Loucy (cell line): Measurements from ENCODE around the gene RAPGEF1.

ENCODE experiments used
- H2AFZ ChIP-seq: fragments of 200-600 bp; sonication (generic); 2 replicates; pipeline ENCODE4 v1.6.0; 2016; ENCODE audit warnings: antibody characterized with exemption, mild to moderate bottlenecking, low read length, moderate library complexity
- H3F3A ChIP-seq: fragments of 200-600 bp; 2 replicates; pipeline ENCODE4 v1.6.0; 2016; ENCODE audit warnings: antibody characterized with exemption, low read depth, mild to moderate bottlenecking
- H3K27me3 ChIP-seq: fragments of 200-600 bp; sonication (generic); 2 replicates; pipeline ENCODE4 v1.6.1; 2014; ENCODE audit warnings: low read length, mild to moderate bottlenecking; ENCODE audit not compliant: insufficient read depth, poor library complexity, severe bottlenecking
- H3K36me3 ChIP-seq: fragments of 200-600 bp; sonication (generic); 2 replicates; pipeline ENCODE4 v1.6.1; 2016; ENCODE audit warnings: low read length; ENCODE audit not compliant: insufficient read depth
- H3K4me1 ChIP-seq: fragments of 200-600 bp; sonication (generic); 2 replicates; pipeline ENCODE4 v1.5.1; 2014; ENCODE audit warnings: low read length, mild to moderate bottlenecking; ENCODE audit not compliant: insufficient read depth, poor library complexity, severe bottlenecking
- H3K4me2 ChIP-seq: fragments of 200-600 bp; sonication (generic); 2 replicates; pipeline ENCODE4 v1.6.0; 2014; ENCODE audit warnings: antibody characterized with exemption, low read length, low read depth, mild to moderate bottlenecking; ENCODE audit not compliant: poor library complexity, severe bottlenecking
- H3K4me3 ChIP-seq: fragments of 200-600 bp; sonication (generic); 2 replicates; pipeline ENCODE4 v1.5.1; 2014; ENCODE audit warnings: low read length, mild to moderate bottlenecking, mixed read lengths; ENCODE audit not compliant: poor library complexity, severe bottlenecking
- H3K79me2 ChIP-seq: fragments of 200-600 bp; sonication (generic); 2 replicates; pipeline ENCODE4 v1.6.1; 2014; ENCODE audit warnings: low read length; ENCODE audit not compliant: insufficient read depth
- H3K9ac ChIP-seq: fragments of 200-600 bp; sonication (generic); 2 replicates; pipeline ENCODE4 v1.6.0; 2014; ENCODE audit warnings: mild to moderate bottlenecking, low read depth, low read length, moderate library complexity; ENCODE audit not compliant: poor library complexity, severe bottlenecking
- H3K9me2 ChIP-seq: fragments of 200-600 bp; sonication (generic); replicated peaks from 2 replicates; pipeline ENCODE4 v1.6.1; 2016; ENCODE audit warnings: low read depth, low read length, mixed read lengths
- H3K9me3 ChIP-seq: fragments of 200-600 bp; sonication (generic); 2 replicates; pipeline ENCODE4 v1.6.1; 2014; ENCODE audit warnings: mild to moderate bottlenecking, antibody characterized with exemption, low read length, low read depth; ENCODE audit not compliant: insufficient read depth
- H4K20me1 ChIP-seq: fragments of 200-600 bp; sonication (generic); 2 replicates; pipeline ENCODE4 v1.6.0; 2014; ENCODE audit warnings: antibody characterized with exemption, low read length, mild to moderate bottlenecking; ENCODE audit not compliant: insufficient read depth, poor library complexity, severe bottlenecking
- EZH2phosphoT487 ChIP-seq: fragments of 200-600 bp; IDR thresholded peaks from 2 replicates; pipeline ENCODE4 v1.6.1; 2018; ENCODE audit warnings: antibody characterized with exemption, mild to moderate bottlenecking, moderate library complexity, borderline replicate concordance
- TF ChIP-seq, protein P1 (sequence below): fragments of 200-600 bp; sonication (generic); conservative IDR thresholded peaks from 2 replicates; pipeline ENCODE4 v1.5.1; 2014; ENCODE audit warnings: mild to moderate bottlenecking, antibody characterized with exemption, low read length

The RAPGEF1 gene

DNA sequence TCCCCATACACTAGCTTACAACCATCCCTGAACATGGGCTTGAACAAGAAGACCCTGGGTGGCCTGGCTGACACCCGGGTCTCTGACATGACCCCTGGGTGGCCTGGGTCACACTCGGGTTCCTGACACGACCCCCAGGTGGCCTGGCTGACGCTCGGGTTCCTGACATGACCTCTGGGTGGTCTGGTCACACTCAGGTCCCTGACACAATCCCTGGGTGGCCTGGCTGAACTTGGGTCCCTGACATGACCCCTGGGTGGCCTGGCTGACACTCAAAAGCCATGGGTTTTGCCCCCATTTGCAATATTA, 156.6 kb downstream of the RAPGEF1 start:
- Histone ChIP-seq H3K9me3 (no peaks in the 10 kb centered on the region), H3K36me3 (peaks cover 30% of the 10 kb centered on the region; the same call in 1 of the 2 replicates)
- TF ChIP-seq EZH2phosphoT487 = no peak
- TF ChIP-seq, protein P1, sequence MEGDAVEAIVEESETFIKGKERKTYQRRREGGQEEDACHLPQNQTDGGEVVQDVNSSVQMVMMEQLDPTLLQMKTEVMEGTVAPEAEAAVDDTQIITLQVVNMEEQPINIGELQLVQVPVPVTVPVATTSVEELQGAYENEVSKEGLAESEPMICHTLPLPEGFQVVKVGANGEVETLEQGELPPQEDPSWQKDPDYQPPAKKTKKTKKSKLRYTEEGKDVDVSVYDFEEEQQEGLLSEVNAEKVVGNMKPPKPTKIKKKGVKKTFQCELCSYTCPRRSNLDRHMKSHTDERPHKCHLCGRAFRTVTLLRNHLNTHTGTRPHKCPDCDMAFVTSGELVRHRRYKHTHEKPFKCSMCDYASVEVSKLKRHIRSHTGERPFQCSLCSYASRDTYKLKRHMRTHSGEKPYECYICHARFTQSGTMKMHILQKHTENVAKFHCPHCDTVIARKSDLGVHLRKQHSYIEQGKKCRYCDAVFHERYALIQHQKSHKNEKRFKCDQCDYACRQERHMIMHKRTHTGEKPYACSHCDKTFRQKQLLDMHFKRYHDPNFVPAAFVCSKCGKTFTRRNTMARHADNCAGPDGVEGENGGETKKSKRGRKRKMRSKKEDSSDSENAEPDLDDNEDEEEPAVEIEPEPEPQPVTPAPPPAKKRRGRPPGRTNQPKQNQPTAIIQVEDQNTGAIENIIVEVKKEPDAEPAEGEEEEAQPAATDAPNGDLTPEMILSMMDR = no peak

DNA sequence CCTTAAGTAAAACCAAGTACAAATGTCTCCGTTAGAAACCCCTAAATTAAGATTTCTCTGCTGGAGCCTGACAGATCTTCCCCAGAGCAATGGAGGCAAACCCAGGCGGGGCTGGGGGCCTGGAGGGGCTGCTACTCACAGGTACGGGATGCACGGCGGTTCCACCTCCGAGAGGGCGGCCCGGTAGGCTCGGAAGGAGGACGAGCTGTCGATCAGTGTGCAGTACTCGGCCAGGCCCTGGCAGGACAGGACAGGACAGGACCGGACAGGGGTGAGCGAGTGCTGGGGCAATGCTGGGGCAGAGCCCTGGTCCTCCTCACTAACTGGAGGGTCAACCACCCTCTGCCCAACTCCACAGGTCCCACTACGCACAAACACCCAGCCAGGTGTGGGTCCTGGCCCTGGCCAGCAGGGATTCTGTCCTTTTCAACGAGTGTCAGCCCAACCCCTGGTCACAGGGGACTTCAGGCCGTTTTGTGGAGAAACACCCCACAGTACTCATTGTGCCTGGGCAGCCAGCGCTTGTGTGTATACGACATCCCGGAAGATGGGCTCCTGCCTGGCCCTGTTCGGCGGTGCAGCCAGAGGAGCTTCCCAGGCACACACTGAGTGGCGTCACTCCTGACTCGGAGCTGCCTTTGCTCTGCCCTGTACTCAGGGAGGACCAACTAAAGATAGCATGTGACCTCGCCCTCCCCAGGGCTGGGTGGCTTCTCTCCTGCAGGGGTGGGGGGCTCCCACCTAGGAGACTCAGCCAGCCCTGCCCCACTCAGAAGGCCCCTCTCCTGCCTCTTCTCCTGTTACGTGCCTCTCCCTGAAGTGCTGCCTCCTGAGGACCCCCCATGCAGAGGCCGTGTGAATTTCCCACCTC, 157.2 kb downstream of the RAPGEF1 start:
- no peak for TF ChIP-seq EZH2phosphoT487
- TF ChIP-seq, protein P1 = no peak
- H3K4me1 ChIP-seq = peaks cover 31% of the 10 kb centered on the region

More for the DNA sequence above, 156.6 kb downstream of the RAPGEF1 start:
- Histone ChIP-seq H3K9me2 (no peaks in the 10 kb centered on the region), H3K4me3 (peak overlapping the region; percentile 32), H3K9ac (peak overlapping the region; percentile 72), H3K27me3 (no peaks in the 10 kb centered on the region), H3K79me2 (no peaks in the 10 kb centered on the region), H3K4me1 (peaks cover 31% of the 10 kb centered on the region), H3F3A (peaks cover 15% of the 10 kb centered on the region), H2AFZ (no peak overlapping the region), H3K4me2 (peak overlapping the region; percentile 84), H4K20me1 (no peaks in the 10 kb centered on the region)

DNA sequence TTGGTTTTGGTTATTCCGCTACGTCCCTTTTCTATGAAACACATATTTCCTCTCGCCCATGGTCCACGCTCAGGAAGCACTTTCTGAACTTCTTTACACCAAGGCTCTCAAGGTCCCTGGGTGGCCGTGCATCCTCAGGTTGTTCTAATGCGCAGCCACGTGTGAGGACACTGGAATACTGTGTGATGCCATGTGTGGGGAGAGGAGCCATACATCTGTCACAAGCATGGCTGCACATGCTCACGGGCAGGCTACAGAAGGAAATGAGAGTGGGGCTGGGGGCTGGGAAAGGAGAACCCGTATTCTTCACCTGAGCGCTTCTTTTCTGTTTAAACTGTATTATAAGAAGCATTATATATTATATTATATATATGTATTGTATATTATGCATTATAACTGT, 157.8 kb downstream of the RAPGEF1 start:
- Histone ChIP-seq H3K36me3 (peaks cover 32% of the 10 kb centered on the region; the same call in 1 of the 2 replicates), H3K27me3 (no peaks in the 10 kb centered on the region), H3K9me3 (no peaks in the 10 kb centered on the region), H3F3A (peaks cover 15% of the 10 kb centered on the region), H3K79me2 (no peaks in the 10 kb centered on the region), H3K4me1 (peaks cover 31% of the 10 kb centered on the region), H2AFZ (no peak overlapping the region), H3K9me2 (no peaks in the 10 kb centered on the region), H3K4me3 (no peak overlapping the region), H4K20me1 (no peaks in the 10 kb centered on the region), H3K4me2 (no peak overlapping the region), H3K9ac (no peak overlapping the region)
- no peak for TF ChIP-seq EZH2phosphoT487
- TF ChIP-seq, protein P1 = no peak

More for the DNA sequence above, 157.2 kb downstream of the RAPGEF1 start:
- H3K9me3 ChIP-seq = no peaks in the 10 kb centered on the region
- no peak overlapping the region for H3K4me3 ChIP-seq
- peaks cover 32% of the 10 kb centered on the region; the same call in 1 of the 2 replicates for H3K36me3 ChIP-seq
- no peaks in the 10 kb centered on the region for H3K9me2 ChIP-seq
- peak overlapping the region; percentile 72 for H3K9ac ChIP-seq
- no peaks in the 10 kb centered on the region for H4K20me1 ChIP-seq
- H3K4me2 ChIP-seq = peak overlapping the region; percentile 84
- H3K79me2 ChIP-seq = no peaks in the 10 kb centered on the region
- H2AFZ ChIP-seq = no peak overlapping the region
- no peaks in the 10 kb centered on the region for H3K27me3 ChIP-seq
- peaks cover 15% of the 10 kb centered on the region for H3F3A ChIP-seq
